K562 (cell line): ENCODE data around the gene ATOSA. TPM values are rescaled to one million over a fixed set of nuclear protein-coding genes. Genes with fewer than 3 reads are reported as not detected.

Experiments used
- ATAC-seq: fragments of 200-7000 bp; cut with Tn5 transposase; 3 replicates; pipeline ENCODE4 v1.9.1; 2020; ENCODE audit warnings: moderate library complexity
- BruUV-seq: library from RNA; stranded (reverse); fragments of 400-500 nt; replicated peaks from 2 replicates; lab custom pipeline; 2021; lab: Mats Ljungman, UMichigan
- CTCF ChIA-PET: fragments of 300-600 bp; formaldehyde crosslinking; extraction: SDS; loops from one replicate; lab custom pipeline; 2021; ENCODE audit warnings: low intra/inter-chr PET ratio; lab: Yijun Ruan, JAX
- POLR2A ChIA-PET: fragments of 300-600, 350-650 bp; sonication (Branson Sonifier 250); formaldehyde crosslinking; extraction: SDS; loops from one replicate; lab custom pipeline; 2021; ENCODE audit warnings: antibody characterized with exemption, inconsistent platforms; lab: Yijun Ruan, JAX
- DNase-seq, 4 experiments: peaks; one replicate each; pipeline versions ENCODE4 v3.0.0 to v3.0.0-alpha.2; 2011 to 2018; ENCODE audit warnings: low spot score in 3 of 4, mixed read lengths in 3 of 4; ENCODE audit errors: extremely low read depth in 1 of 4
- FAIRE-seq: peaks from 2 replicates; lab custom pipeline; 2011; peaks lifted over from hg19 to GRCh38; lab: Jason Lieb, UNC
- H2AFZ ChIP-seq: 2 replicates; pipeline ENCODE4 v1.6.0; 2011; ENCODE audit warnings: low read depth, low read length, control low read depth, inconsistent platforms
- H3K27ac ChIP-seq: fragments of 200-600 bp; 3 replicates; pipeline ENCODE4 v1.8.0; 2011; ENCODE audit warnings: low read depth, mild to moderate bottlenecking, control low read depth, inconsistent platforms, low read length, moderate library complexity, mixed read lengths; ENCODE audit errors: extremely low read depth
- H3K27me3 ChIP-seq, 2 experiments: fragments of 300-600 bp in 1 of 2; 2 replicates in 1 of 2; 3 replicates in 1 of 2; pipeline versions ENCODE4 v1.6.0 to v1.8.0; 2011; ENCODE audit warnings: inconsistent platforms in 2 of 2, low read length in 2 of 2, mild to moderate bottlenecking in 1 of 2, mixed read lengths in 1 of 2, moderate library complexity in 1 of 2; ENCODE audit not compliant: control insufficient read depth in 2 of 2, insufficient read depth in 2 of 2
- H3K36me3 ChIP-seq: fragments of 300-600 bp; 3 replicates; pipeline ENCODE4 v1.8.0; 2011; ENCODE audit warnings: mild to moderate bottlenecking, low read length, inconsistent platforms; ENCODE audit not compliant: control insufficient read depth, insufficient read depth
- H3K4me1 ChIP-seq, 2 experiments: fragments of 200-600 bp in 1 of 2; replicated peaks in 1 of 2; 2 replicates in 1 of 2; 3 replicates in 1 of 2; pipeline versions ENCODE4 v1.5.1 to v1.8.0; 2011; ENCODE audit warnings: inconsistent platforms in 2 of 2, low read length in 2 of 2, mild to moderate bottlenecking in 1 of 2, mixed read lengths in 1 of 2, moderate library complexity in 1 of 2; ENCODE audit not compliant: control insufficient read depth in 2 of 2, insufficient read depth in 2 of 2
- H3K4me2 ChIP-seq: 2 replicates; pipeline ENCODE4 v1.6.1; 2011; ENCODE audit warnings: low read length, control low read depth, inconsistent platforms, mixed read lengths; ENCODE audit not compliant: insufficient read depth
- H3K4me3 ChIP-seq: fragments of 200-600 bp; sonication (generic), shearing (Covaris generic); 2 replicates; pipeline ENCODE4 v1.5.1; 2016; ENCODE audit warnings: control low read depth, inconsistent platforms
- H3K79me2 ChIP-seq: fragments of 200-600 bp; 3 replicates; pipeline ENCODE4 v1.8.0; 2011; ENCODE audit warnings: low read length, inconsistent platforms; ENCODE audit not compliant: control insufficient read depth, insufficient read depth
- H3K9ac ChIP-seq, 2 experiments: 2 replicates each; pipeline versions ENCODE4 v1.6.0 to v1.6.1; 2011; ENCODE audit warnings: low read depth in 2 of 2, low read length in 2 of 2, control low read depth in 1 of 2, inconsistent platforms in 1 of 2, mild to moderate bottlenecking in 1 of 2, mixed read lengths in 1 of 2; ENCODE audit not compliant: insufficient read depth in 1 of 2
- H3K9me1 ChIP-seq: one replicate; pipeline ENCODE4 v1.6.0; 2011; ENCODE audit warnings: inconsistent platforms, mild to moderate bottlenecking, low read length, moderate library complexity; ENCODE audit not compliant: control insufficient read depth, insufficient read depth
- H3K9me3 ChIP-seq: replicated peaks from 2 replicates; pipeline ENCODE4 v1.5.1; 2011; ENCODE audit warnings: low read depth, low read length, inconsistent platforms; ENCODE audit not compliant: control insufficient read depth, insufficient read depth
- H4K20me1 ChIP-seq: replicated peaks from 2 replicates; pipeline ENCODE4 v1.6.1; 2011; ENCODE audit warnings: low read length, inconsistent platforms, mixed read lengths; ENCODE audit not compliant: control insufficient read depth, insufficient read depth
- ELF1 ChIP-seq: fragments of 200-800 bp; sonication (Bioruptor generic); IDR thresholded peaks from 2 replicates; pipeline ENCODE4 v1.6.1; 2016; ENCODE audit warnings: missing genetic modification characterization, missing compliant biosample characterization
- RERE ChIP-seq: sonication (generic); formaldehyde crosslinking; IDR thresholded peaks from 2 replicates; pipeline ENCODE4 v1.8.0; 2023; ENCODE audit warnings: missing genetic modification reagents, mild to moderate bottlenecking, borderline replicate concordance
- whole genome bisulfite sequencing: fragments of 100-300 bp; shearing (Covaris generic); methylation state at CpG from one replicate; pipeline ENCODE4 v1.1.6; 2016; ENCODE audit warnings: low coverage, mixed read lengths; ENCODE audit not compliant: insufficient coverage; ENCODE audit errors: missing lambda C conversion rate; 5-methylcytosine and 5-hydroxymethylcytosine counted together
- in situ Hi-C: fragments of 300-500 bp; cut with MboI; formaldehyde crosslinking; loops from 4 replicates; pipeline ENCODE4 v1.15.0; 2018; ENCODE audit warnings: inconsistent platforms, mixed read lengths
- intact Hi-C: fragments of 100-400 bp; cut with micrococcal nuclease; formaldehyde crosslinking; loops from 2 replicates; pipeline ENCODE4 v1.14.2; 2022
- polyA plus RNA-seq, 8 experiments: library from polyadenylated mRNA; depleted of rRNA in 4 of 8; stranded (reverse) in 5 of 8; unstranded in 3 of 8; fragments of >200 nt; fragmentation: Nextera tagmentation in 2 of 8; fragmentation: Illumina TruSeq in 1 of 8; extraction: Ambion mirVana in 2 of 8; extraction: Trizol in 1 of 8; gene quantifications; 2 replicates each; pipeline versions ENCODE4 v1.2.1 to v1.2.3, GENCODE V29; 2011 to 2014; ENCODE audit warnings: inconsistent platforms in 1 of 8, missing spikeins in 1 of 8
- total RNA-seq, 7 experiments: library from RNA; depleted of rRNA in 6 of 7; stranded (reverse); fragments of >200 nt in 6 of 7; fragmentation: Illumina TruSeq in 2 of 7; extraction: Trizol in 2 of 7; gene quantifications; 2 replicates each; pipeline versions ENCODE4 v1.2.1 to v1.2.3, GENCODE V29; 2011 to 2021; ENCODE audit warnings: low replicate concordance in 1 of 7
- TF ChIP-seq, protein P1 (sequence below): fragments of 450-650 bp; IDR thresholded peaks from 2 replicates; pipeline ENCODE4 v1.6.1; 2018; ENCODE audit not compliant: partially characterized antibody

ATOSA gene
- total and polyA plus RNA-seq, 9 of the 15 experiments (the other 6 are each of a cell fraction or from before 2014, with no cell fraction given) = 2.0 to 6.1 (median 3.9) TPM

GRCh38 chr15:52652286-52652685 is 26.9 kb downstream of the ATOSA start:
- ChIA-PET CTCF (no interaction called here), POLR2A (interaction anchor here (0.7 to 2.8 kb wide), 7 partner anchors 10 to 87 kb away, joined by 3 to 8 read pairs (median 5); partner anchors contain the start of gene ATOSA)
- no peak; the same call in 2 of the 3 replicates for ATAC-seq
- Histone ChIP-seq H2AFZ (peak overlapping the region; percentile 93), H3K79me2 (no peaks in the 10 kb centered on the region), H4K20me1 (no peaks in the 10 kb centered on the region), H3K9me1 (no peaks in the 10 kb centered on the region), H3K4me3 (no peak overlapping the region), H3K4me1 (peaks cover 0 to 15% of the 10 kb centered on the region in 2 experiments; a peak in 3 of 5 replicates), H3K9me3 (no peaks in the 10 kb centered on the region), H3K27ac (peak overlapping the region; percentile 68; the same call in 2 of the 3 replicates), H3K4me2 (peak overlapping the region; percentile 75), H3K36me3 (no peaks in the 10 kb centered on the region), H3K9ac (peak overlapping the region in 1 of 2 experiments; percentile 47; a peak in 1 of 4 replicates), H3K27me3 (no peaks in the 10 kb centered on the region)
- in situ Hi-C loops (no loop called here), intact Hi-C loops (loop anchor here (10.0 kb wide), 1 partner anchor 63 kb away; no protein-coding TSS in a partner anchor)
- 21% methylated on average over 1 of the region's 1 CpG for WGBS
- no peak for FAIRE-seq
- no TSS peak for BruUV-seq
- no peak for DNase-seq
- TF ChIP-seq RERE = no peak
- TF ChIP-seq ELF1 (tag) = 0 out of 2 replicates have a peak, but pooled peaks have one; percentile 26
- TF ChIP-seq, protein P1, sequence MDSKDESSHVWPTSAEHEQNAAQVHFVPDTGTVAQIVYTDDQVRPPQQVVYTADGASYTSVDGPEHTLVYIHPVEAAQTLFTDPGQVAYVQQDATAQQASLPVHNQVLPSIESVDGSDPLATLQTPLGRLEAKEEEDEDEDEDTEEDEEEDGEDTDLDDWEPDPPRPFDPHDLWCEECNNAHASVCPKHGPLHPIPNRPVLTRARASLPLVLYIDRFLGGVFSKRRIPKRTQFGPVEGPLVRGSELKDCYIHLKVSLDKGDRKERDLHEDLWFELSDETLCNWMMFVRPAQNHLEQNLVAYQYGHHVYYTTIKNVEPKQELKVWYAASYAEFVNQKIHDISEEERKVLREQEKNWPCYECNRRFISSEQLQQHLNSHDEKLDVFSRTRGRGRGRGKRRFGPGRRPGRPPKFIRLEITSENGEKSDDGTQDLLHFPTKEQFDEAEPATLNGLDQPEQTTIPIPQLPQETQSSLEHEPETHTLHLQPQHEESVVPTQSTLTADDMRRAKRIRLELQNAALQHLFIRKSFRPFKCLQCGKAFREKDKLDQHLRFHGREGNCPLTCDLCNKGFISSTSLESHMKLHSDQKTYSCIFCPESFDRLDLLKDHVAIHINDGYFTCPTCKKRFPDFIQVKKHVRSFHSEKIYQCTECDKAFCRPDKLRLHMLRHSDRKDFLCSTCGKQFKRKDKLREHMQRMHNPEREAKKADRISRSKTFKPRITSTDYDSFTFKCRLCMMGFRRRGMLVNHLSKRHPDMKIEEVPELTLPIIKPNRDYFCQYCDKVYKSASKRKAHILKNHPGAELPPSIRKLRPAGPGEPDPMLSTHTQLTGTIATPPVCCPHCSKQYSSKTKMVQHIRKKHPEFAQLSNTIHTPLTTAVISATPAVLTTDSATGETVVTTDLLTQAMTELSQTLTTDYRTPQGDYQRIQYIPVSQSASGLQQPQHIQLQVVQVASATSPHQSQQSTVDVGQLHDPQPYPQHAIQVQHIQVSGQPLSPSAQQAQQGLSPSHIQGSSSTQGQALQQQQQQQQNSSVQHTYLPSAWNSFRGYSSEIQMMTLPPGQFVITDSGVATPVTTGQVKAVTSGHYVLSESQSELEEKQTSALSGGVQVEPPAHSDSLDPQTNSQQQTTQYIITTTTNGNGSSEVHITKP = peak; percentile 66
